GM12878 (cell line): ENCODE results near the gene NDC1. TPM values are rescaled to one million over a fixed set of nuclear protein-coding genes. Genes with fewer than 3 reads are reported as not detected.

Experiments used
- ATAC-seq: fragments of 200-7000 bp; cut with Tn5 transposase; 3 replicates; pipeline ENCODE4 v1.9.1; 2020; ENCODE audit warnings: mild to moderate bottlenecking, moderate library complexity
- BruUV-seq: library from RNA; stranded (reverse); fragments of 400-500 nt; replicated peaks from 2 replicates; lab custom pipeline; 2021; lab: Mats Ljungman, UMichigan
- CTCF ChIA-PET: fragments of 300-600 bp; sonication (Branson Sonifier 250); formaldehyde crosslinking; extraction: SDS; loops from one replicate; lab custom pipeline; 2021; ENCODE audit warnings: inconsistent platforms; lab: Yijun Ruan, JAX
- POLR2A ChIA-PET: fragments of 350-600 bp; formaldehyde crosslinking; extraction: SDS; loops from one replicate; lab custom pipeline; 2021; ENCODE audit warnings: inconsistent platforms; lab: Charles Lee
- RAD21 ChIA-PET: fragments of 300-600 bp; sonication (Branson Sonifier 250); formaldehyde crosslinking; loops from one replicate; lab custom pipeline; 2023; ENCODE audit warnings: antibody characterized with exemption; ENCODE audit not compliant: unreplicated experiment; lab: Charles Lee
- SMC1A ChIA-PET: fragments of 300-600 bp; sonication (Branson Sonifier 250); formaldehyde crosslinking; loops from one replicate; lab custom pipeline; 2023; ENCODE audit not compliant: unreplicated experiment, uncharacterized antibody; lab: Charles Lee
- DNase-seq: peaks from one replicate; pipeline ENCODE4 v3.0.0-alpha.2; 2011; ENCODE audit warnings: low read depth, low spot score
- FAIRE-seq: peaks from 3 replicates; lab custom pipeline; 2011; peaks lifted over from hg19 to GRCh38; lab: Jason Lieb, UNC
- H2AFZ ChIP-seq: 2 replicates; pipeline ENCODE4 v1.6.0; 2011; ENCODE audit warnings: low read depth, low read length, control low read depth; ENCODE audit not compliant: control insufficient read depth
- H3K27ac ChIP-seq: 2 replicates; pipeline ENCODE4 v1.5.1; 2011; ENCODE audit warnings: control low read depth; ENCODE audit not compliant: control insufficient read depth, insufficient read depth
- H3K27me3 ChIP-seq, 2 experiments: replicated peaks in 1 of 2; 2 replicates each; pipeline versions ENCODE4 v1.6.0 to v1.6.1; 2011; ENCODE audit warnings: low read length in 1 of 2; ENCODE audit not compliant: control insufficient read depth in 2 of 2, insufficient read depth in 2 of 2
- H3K36me3 ChIP-seq, 2 experiments: 2 replicates each; pipeline ENCODE4 v1.5.1; 2011; ENCODE audit warnings: low read length in 1 of 2; ENCODE audit not compliant: control insufficient read depth in 2 of 2, insufficient read depth in 2 of 2
- H3K4me1 ChIP-seq: 2 replicates; pipeline ENCODE4 v1.6.1; 2011; ENCODE audit warnings: mild to moderate bottlenecking, low read length, moderate library complexity, mixed read lengths; ENCODE audit not compliant: control insufficient read depth, insufficient read depth
- H3K4me2 ChIP-seq: 2 replicates; pipeline ENCODE4 v1.6.0; 2011; ENCODE audit warnings: control low read depth; ENCODE audit not compliant: control insufficient read depth, insufficient read depth
- H3K4me3 ChIP-seq: fragments of 200-600 bp; sonication (generic); 2 replicates; pipeline ENCODE4 v1.5.1; 2016
- H3K79me2 ChIP-seq: 2 replicates; pipeline ENCODE4 v1.6.0; 2011; ENCODE audit warnings: low read length; ENCODE audit not compliant: control insufficient read depth, insufficient read depth
- H3K9ac ChIP-seq: 2 replicates; pipeline ENCODE4 v1.8.0; 2011; ENCODE audit warnings: low read length, control low read depth, mixed read lengths; ENCODE audit not compliant: control insufficient read depth, insufficient read depth
- H3K9me3 ChIP-seq: replicated peaks from 3 replicates; pipeline ENCODE4 v1.5.1; 2011; ENCODE audit warnings: mild to moderate bottlenecking, low read length; ENCODE audit not compliant: control insufficient read depth, insufficient read depth
- H4K20me1 ChIP-seq: 2 replicates; pipeline ENCODE4 v1.6.0; 2011; ENCODE audit not compliant: control insufficient read depth, insufficient read depth
- BHLHE40 ChIP-seq, 2 experiments: fragments of 450-650 bp in 1 of 2; IDR thresholded peaks; 2 replicates each; pipeline ENCODE4 v1.6.1; 2011 to 2017; ENCODE audit warnings: low read depth in 2 of 2, borderline replicate concordance in 1 of 2, improper control_type of control experiment in 1 of 2, low read length in 1 of 2, mild to moderate bottlenecking in 1 of 2
- GATAD2B ChIP-seq: fragments of 450-650 bp; conservative IDR thresholded peaks from 2 replicates; pipeline ENCODE4 v1.6.1; 2017; ENCODE audit warnings: low read depth, mild to moderate bottlenecking, moderate library complexity
- HCFC1 ChIP-seq: fragments of 150-350 bp; IDR thresholded peaks from 2 replicates; pipeline ENCODE4 v1.6.1; 2014; ENCODE audit warnings: low read length
- NFXL1 ChIP-seq: fragments of 450-650 bp; IDR thresholded peaks from 2 replicates; pipeline ENCODE4 v1.6.1; 2017; ENCODE audit warnings: antibody characterized with exemption, mild to moderate bottlenecking, borderline replicate concordance
- NFYA ChIP-seq: IDR thresholded peaks from 2 replicates; pipeline ENCODE4 v1.6.1; 2011; ENCODE audit warnings: low read depth, mild to moderate bottlenecking, low read length, improper control_type of control experiment, borderline replicate concordance
- RAD51 ChIP-seq: fragments of 450-650 bp; IDR thresholded peaks from 2 replicates; pipeline ENCODE4 v1.6.1; 2016; ENCODE audit warnings: moderate library complexity, mild to moderate bottlenecking, inconsistent platforms
- RCOR1 ChIP-seq: conservative IDR thresholded peaks from 2 replicates; pipeline ENCODE4 v1.6.1; 2012; ENCODE audit warnings: low read depth, low read length, improper control_type of control experiment
- SIN3A ChIP-seq: IDR thresholded peaks from 2 replicates; pipeline ENCODE4 v1.6.1; 2012; ENCODE audit warnings: low read depth, low read length, improper control_type of control experiment
- YY1 ChIP-seq: IDR thresholded peaks from 2 replicates; pipeline ENCODE4 v1.6.1; 2011; ENCODE audit warnings: low read depth, mild to moderate bottlenecking, low read length
- WGBS: methylation state at CpG from one replicate; pipeline ENCODE4 v1.1.6; 2016; ENCODE audit warnings: low lambda C conversion rate; ENCODE audit not compliant: insufficient replicate concordance, insufficient coverage; ENCODE audit errors: missing lambda C conversion rate; 5-methylcytosine and 5-hydroxymethylcytosine counted together
- in situ Hi-C: fragments of 300-500 bp; cut with MboI; formaldehyde crosslinking; loops from 9 replicates; pipeline ENCODE4 v1.14.3; 2018; ENCODE audit warnings: mixed read lengths
- intact Hi-C: fragments of 100-400 bp; cut with micrococcal nuclease; formaldehyde crosslinking; loops from one replicate; pipeline ENCODE4 v1.14.2; 2022; ENCODE audit not compliant: unreplicated experiment
- polyA plus RNA-seq, 11 experiments: library from polyadenylated mRNA; depleted of rRNA in 4 of 11; unstranded in 6 of 11; stranded (reverse) in 5 of 11; fragments of >200 nt; fragmentation: Nextera tagmentation in 4 of 11; fragmentation: Illumina TruSeq in 1 of 11; extraction: Ambion mirVana in 4 of 11; extraction: Trizol in 1 of 11; gene quantifications; 1 replicate in 1 of 11; 2 replicates in 10 of 11; pipeline versions ENCODE4 v1.2.1 to v1.2.3, GENCODE V29; 2011 to 2016; ENCODE audit warnings: inconsistent platforms in 2 of 11, missing spikeins in 2 of 11, low read depth in 1 of 11
- total RNA-seq, 4 experiments: library from RNA; depleted of rRNA in 3 of 4; stranded (reverse); fragments of >200 nt in 3 of 4; fragmentation: Illumina TruSeq in 1 of 4; extraction: Trizol in 1 of 4; gene quantifications; 2 replicates each; pipeline versions ENCODE4 v1.2.1 to v1.2.3, GENCODE V29; 2013 to 2021
- TF ChIP-seq, protein P1 (sequence below): fragments of 450-650 bp; IDR thresholded peaks from 2 replicates; pipeline ENCODE4 v1.6.1; 2014; ENCODE audit warnings: mild to moderate bottlenecking
- TF ChIP-seq, protein P2 (sequence below): fragments of 450-650 bp; formaldehyde crosslinking; IDR thresholded peaks from 2 replicates; pipeline ENCODE4 v1.4.0; 2020; ENCODE audit warnings: mild to moderate bottlenecking, moderate library complexity
- TF ChIP-seq, protein P3 (sequence below): fragments of 450-650 bp; IDR thresholded peaks from 2 replicates; pipeline ENCODE4 v1.6.1; 2017; ENCODE audit warnings: mild to moderate bottlenecking, moderate library complexity
- TF ChIP-seq, protein P4 (sequence below): fragments of 450-650 bp; IDR thresholded peaks from 2 replicates; pipeline ENCODE4 v1.6.1; 2016; ENCODE audit warnings: mild to moderate bottlenecking

NDC1 gene
- total and polyA plus RNA-seq, 10 of the 15 experiments (the other 5 are each of a cell fraction or from before 2014, with no cell fraction given), result 20.2 to 77.6 (median 47.1) TPM

DNA sequence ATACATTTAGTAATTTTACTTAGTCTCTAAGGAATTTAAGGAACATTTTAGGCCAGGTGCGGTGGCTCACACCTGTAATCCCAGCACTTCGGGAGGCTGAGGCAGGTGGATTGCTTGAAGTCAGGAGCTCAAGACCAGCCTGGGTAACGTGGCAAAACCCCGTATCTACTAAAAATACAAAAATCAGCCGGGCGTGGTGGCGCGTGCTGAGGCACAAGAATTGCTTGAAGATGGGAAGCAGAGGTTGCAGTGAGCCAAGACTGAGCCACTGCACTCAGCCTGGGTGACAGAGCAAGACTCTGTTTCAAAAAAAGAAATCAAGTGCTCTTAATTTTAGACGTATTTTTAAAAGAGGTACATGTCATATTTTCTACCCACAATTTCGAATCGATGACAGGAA, 3.3 kb downstream of the NDC1 start:
- peak; percentile 2; the same call in 1 of the 3 replicates for ATAC-seq
- intact Hi-C loops, result loop anchor here (5.0 kb wide), 1 partner anchor 218 kb away; the partner anchor contains the start of genes TCEANC2 and TMEM59
- H3K9me3 ChIP-seq, result no peaks in the 10 kb centered on the region
- no peak for DNase-seq
- H3K27me3 ChIP-seq, result no peaks in the 10 kb centered on the region
- peak overlapping the region; percentile 30; the same call in 1 of the 2 replicates for H2AFZ ChIP-seq
- ChIA-PET SMC1A (interaction anchor here (0.7 to 3.6 kb wide), 8 partner anchors 9 to 125 kb away, joined by 3 to 18 read pairs (median 4); no protein-coding TSS in a partner anchor), CTCF (interaction anchor here (1.0 to 3.2 kb wide), 5 partner anchors 24 to 837 kb away, joined by 3 to 11 read pairs (median 3); partner anchors contain the start of gene IFT25), RAD21 (interaction anchor here (1.0 kb wide), 1 partner anchor 124 kb away, joined by 4 read pairs; no protein-coding TSS in a partner anchor), POLR2A (interaction anchor here (1.3 to 3.9 kb wide), 6 partner anchors 9 to 219 kb away, joined by 3 to 16 read pairs (median 6); partner anchors contain the start of genes IFT25, TCEANC2, TMEM59 and YIPF1)
- in situ Hi-C loops, result no loop called here
- no TSS peak for BruUV-seq
- peak overlapping the region; percentile 18; the same call in 1 of the 2 replicates for H3K9ac ChIP-seq
- H3K4me1 ChIP-seq, result peaks cover 7% of the 10 kb centered on the region; the same call in 1 of the 2 replicates
- peaks cover 0 to 4% of the 10 kb centered on the region in 2 experiments; a peak in 3 of 4 replicates for H3K36me3 ChIP-seq
- H3K79me2 ChIP-seq, result peaks cover 63% of the 10 kb centered on the region
- 5% methylated on average over 11 of the region's 11 CpGs for WGBS
- no peak for FAIRE-seq
- H4K20me1 ChIP-seq, result no peaks in the 10 kb centered on the region
- H3K27ac ChIP-seq, result peak overlapping the region; percentile 49
- peak overlapping the region; percentile 88 for H3K4me3 ChIP-seq
- peak overlapping the region; percentile 80 for H3K4me2 ChIP-seq
- TF ChIP-seq YY1 (no peak), HCFC1 (no peak), RCOR1 (no peak), BHLHE40 (IDR thresholded peaks at IDR 0.05; ENCODE audit: borderline replicate concordance in 1 of 2, low read depth in 2 of 2, low read length in 1 of 2) (peak; percentile 35 to 66; a peak in 2 of 4 replicates), GATAD2B (no peak), NFYA (no peak), NFXL1 (no peak), RAD51 (0 out of 2 replicates have a peak, but pooled peaks have one; percentile 6), SIN3A (no peak)
- TF ChIP-seq, protein P1, sequence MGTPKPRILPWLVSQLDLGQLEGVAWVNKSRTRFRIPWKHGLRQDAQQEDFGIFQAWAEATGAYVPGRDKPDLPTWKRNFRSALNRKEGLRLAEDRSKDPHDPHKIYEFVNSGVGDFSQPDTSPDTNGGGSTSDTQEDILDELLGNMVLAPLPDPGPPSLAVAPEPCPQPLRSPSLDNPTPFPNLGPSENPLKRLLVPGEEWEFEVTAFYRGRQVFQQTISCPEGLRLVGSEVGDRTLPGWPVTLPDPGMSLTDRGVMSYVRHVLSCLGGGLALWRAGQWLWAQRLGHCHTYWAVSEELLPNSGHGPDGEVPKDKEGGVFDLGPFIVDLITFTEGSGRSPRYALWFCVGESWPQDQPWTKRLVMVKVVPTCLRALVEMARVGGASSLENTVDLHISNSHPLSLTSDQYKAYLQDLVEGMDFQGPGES, result no peak
- TF ChIP-seq, protein P2, sequence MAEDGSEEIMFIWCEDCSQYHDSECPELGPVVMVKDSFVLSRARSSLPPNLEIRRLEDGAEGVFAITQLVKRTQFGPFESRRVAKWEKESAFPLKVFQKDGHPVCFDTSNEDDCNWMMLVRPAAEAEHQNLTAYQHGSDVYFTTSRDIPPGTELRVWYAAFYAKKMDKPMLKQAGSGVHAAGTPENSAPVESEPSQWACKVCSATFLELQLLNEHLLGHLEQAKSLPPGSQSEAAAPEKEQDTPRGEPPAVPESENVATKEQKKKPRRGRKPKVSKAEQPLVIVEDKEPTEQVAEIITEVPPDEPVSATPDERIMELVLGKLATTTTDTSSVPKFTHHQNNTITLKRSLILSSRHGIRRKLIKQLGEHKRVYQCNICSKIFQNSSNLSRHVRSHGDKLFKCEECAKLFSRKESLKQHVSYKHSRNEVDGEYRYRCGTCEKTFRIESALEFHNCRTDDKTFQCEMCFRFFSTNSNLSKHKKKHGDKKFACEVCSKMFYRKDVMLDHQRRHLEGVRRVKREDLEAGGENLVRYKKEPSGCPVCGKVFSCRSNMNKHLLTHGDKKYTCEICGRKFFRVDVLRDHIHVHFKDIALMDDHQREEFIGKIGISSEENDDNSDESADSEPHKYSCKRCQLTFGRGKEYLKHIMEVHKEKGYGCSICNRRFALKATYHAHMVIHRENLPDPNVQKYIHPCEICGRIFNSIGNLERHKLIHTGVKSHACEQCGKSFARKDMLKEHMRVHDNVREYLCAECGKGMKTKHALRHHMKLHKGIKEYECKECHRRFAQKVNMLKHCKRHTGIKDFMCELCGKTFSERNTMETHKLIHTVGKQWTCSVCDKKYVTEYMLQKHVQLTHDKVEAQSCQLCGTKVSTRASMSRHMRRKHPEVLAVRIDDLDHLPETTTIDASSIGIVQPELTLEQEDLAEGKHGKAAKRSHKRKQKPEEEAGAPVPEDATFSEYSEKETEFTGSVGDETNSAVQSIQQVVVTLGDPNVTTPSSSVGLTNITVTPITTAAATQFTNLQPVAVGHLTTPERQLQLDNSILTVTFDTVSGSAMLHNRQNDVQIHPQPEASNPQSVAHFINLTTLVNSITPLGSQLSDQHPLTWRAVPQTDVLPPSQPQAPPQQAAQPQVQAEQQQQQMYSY (CRISPR knock-in tag), result no peak
- TF ChIP-seq, protein P3, sequence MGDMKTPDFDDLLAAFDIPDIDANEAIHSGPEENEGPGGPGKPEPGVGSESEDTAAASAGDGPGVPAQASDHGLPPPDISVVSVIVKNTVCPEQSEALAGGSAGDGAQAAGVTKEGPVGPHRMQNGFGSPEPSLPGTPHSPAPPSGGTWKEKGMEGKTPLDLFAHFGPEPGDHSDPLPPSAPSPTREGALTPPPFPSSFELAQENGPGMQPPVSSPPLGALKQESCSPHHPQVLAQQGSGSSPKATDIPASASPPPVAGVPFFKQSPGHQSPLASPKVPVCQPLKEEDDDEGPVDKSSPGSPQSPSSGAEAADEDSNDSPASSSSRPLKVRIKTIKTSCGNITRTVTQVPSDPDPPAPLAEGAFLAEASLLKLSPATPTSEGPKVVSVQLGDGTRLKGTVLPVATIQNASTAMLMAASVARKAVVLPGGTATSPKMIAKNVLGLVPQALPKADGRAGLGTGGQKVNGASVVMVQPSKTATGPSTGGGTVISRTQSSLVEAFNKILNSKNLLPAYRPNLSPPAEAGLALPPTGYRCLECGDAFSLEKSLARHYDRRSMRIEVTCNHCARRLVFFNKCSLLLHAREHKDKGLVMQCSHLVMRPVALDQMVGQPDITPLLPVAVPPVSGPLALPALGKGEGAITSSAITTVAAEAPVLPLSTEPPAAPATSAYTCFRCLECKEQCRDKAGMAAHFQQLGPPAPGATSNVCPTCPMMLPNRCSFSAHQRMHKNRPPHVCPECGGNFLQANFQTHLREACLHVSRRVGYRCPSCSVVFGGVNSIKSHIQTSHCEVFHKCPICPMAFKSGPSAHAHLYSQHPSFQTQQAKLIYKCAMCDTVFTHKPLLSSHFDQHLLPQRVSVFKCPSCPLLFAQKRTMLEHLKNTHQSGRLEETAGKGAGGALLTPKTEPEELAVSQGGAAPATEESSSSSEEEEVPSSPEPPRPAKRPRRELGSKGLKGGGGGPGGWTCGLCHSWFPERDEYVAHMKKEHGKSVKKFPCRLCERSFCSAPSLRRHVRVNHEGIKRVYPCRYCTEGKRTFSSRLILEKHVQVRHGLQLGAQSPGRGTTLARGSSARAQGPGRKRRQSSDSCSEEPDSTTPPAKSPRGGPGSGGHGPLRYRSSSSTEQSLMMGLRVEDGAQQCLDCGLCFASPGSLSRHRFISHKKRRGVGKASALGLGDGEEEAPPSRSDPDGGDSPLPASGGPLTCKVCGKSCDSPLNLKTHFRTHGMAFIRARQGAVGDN, result peak; percentile 45; the same call in 1 of the 2 replicates
- TF ChIP-seq, protein P4, sequence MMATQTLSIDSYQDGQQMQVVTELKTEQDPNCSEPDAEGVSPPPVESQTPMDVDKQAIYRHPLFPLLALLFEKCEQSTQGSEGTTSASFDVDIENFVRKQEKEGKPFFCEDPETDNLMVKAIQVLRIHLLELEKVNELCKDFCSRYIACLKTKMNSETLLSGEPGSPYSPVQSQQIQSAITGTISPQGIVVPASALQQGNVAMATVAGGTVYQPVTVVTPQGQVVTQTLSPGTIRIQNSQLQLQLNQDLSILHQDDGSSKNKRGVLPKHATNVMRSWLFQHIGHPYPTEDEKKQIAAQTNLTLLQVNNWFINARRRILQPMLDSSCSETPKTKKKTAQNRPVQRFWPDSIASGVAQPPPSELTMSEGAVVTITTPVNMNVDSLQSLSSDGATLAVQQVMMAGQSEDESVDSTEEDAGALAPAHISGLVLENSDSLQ, result no peak
